GM18861 (cell line): ENCODE results near the gene PCDHGA11.
"Not testable (repeated sequence)": the region's sequence is repeated elsewhere in the genome, so short reads cannot be mapped to it uniquely, and the experiment has no call there.

ENCODE experiments used
- ATAC-seq: cut with Tn5 transposase; IDR thresholded peaks from one replicate; pipeline ENCODE4 v1.9.1; 2021; ENCODE audit not compliant: unreplicated experiment

The PCDHGA11 gene

DNA sequence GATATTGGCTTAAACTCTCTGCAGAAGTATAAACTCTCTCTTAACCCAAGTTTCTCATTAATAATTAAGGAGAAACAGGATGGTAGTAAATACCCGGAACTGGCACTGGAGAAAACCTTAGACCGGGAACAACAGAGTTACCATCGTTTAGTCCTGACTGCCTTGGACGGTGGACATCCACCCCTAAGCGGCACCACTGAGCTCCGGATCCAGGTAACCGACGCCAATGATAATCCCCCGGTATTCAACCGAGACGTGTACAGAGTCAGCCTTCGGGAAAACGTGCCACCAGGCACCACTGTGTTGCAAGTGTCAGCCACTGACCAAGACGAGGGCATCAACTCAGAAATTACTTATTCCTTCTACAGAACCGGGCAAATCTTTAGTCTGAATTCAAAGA, 22.2 kb upstream of the PCDHGA11 start:
- no peak for ATAC-seq

DNA sequence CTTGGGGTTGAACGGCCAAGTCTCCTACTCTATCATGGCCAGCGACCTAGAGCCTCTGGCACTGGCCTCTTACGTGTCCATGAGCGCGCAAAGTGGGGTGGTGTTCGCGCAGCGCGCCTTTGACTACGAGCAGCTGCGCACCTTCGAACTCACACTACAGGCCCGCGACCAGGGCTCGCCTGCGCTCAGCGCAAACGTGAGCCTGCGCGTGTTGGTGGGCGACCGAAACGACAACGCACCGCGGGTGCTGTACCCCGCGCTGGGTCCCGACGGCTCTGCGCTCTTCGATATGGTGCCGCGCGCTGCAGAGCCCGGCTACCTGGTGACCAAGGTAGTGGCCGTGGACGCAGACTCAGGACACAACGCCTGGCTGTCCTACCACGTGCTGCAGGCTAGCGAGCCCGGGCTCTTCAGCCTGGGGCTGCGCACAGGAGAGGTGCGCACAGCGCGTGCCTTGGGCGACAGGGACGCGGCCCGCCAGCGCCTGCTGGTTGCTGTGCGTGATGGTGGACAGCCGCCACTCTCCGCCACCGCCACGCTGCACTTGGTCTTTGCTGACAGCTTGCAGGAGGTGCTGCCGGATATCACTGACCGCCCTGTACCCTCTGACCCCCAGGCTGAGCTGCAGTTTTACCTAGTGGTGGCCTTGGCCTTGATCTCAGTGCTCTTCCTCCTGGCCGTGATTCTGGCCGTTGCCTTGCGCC, 21.1 kb upstream of the PCDHGA11 start:
- no peak for ATAC-seq

DNA sequence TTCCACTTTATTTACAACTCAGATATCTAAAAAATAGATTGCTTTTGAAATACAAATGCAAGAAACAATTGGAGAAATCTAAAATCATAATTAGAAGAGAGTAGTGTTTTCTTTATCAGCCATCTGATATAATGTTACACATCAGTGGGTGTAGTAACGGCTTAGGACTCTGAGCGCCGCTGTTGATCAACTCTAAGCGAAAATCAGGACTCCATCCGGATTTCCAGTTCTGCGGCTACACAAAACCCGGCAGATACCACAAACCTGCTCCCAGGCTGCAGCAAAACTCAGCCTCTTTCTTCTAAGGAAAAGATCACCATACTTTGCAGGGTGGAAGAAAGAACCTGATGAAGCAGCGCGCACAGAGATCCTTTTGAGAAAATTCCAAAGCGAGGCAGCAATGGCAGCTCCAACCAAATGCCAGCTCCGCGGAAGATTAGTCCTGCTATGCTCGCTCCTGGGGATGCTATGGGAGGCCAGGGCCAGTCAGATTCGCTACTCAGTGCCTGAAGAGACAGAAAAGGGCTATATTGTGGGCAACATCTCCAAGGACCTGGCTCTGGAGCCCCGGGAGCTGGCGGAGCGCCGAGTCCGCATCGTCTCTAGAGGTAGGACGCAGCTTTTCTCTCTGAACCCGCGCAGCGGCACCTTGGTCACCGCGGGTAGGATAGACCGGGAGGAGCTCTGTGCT, 18.2 kb upstream of the PCDHGA11 start, which contains the start of gene PCDHGA9:
Gene PCDHGA9, plus strand, starts transcription at position 226 of the 691 bp plus-strand sequence. Its CDS starts 175 bp downstream, at position 401.
- no peak for ATAC-seq

DNA sequence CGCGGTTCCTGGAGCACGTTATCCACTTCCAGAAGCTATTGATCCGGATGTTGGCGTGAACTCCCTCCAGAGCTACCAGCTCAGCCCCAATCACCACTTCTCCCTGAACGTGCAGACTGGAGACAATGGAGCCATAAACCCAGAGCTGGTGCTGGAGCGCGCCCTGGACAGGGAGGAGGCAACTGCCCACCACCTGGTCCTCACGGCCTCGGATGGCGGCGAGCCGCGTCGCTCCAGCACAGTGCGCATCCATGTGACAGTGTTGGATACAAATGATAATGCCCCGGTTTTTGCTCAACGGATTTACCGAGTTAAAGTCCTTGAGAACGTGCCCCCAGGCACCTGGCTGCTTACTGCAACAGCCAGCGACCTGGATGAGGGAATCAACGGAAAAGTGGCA, 17.5 kb upstream of the PCDHGA11 start:
- ATAC-seq, result no peak

DNA sequence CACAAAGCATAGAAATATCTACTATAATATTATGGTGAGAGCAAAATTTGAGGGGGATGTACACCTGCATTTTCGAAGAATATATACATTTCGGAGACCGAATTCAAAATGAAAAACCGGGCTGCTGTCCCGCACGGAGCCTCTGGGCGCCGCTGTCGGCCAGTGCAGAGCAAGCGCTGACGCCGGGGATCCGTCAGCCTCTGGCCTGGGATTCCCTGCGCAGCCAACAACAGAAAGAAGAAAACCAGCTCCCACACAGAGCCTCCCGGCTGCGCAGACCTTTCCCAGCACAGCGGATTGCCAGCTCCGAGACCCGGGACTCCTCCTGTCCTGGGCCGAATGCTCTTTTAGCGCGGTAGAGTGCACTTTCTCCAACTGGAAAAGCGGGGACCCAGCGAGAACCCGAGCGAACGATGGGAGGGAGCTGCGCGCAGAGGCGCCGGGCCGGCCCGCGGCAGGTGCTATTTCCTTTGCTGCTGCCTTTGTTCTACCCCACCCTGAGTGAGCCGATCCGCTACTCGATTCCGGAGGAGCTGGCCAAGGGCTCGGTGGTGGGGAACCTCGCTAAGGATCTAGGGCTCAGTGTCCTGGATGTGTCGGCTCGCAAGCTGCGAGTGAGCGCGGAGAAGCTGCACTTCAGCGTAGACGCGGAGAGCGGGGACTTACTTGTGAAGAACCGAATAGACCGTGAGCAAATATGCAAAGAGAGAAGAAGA, 12.9 kb upstream of the PCDHGA11 start, which contains the start of gene PCDHGB6:
Gene PCDHGB6, plus strand, starts transcription at position 232 of the 716 bp plus-strand sequence. Its CDS starts 182 bp downstream, at position 414.
- ATAC-seq, result peak; percentile 40

DNA sequence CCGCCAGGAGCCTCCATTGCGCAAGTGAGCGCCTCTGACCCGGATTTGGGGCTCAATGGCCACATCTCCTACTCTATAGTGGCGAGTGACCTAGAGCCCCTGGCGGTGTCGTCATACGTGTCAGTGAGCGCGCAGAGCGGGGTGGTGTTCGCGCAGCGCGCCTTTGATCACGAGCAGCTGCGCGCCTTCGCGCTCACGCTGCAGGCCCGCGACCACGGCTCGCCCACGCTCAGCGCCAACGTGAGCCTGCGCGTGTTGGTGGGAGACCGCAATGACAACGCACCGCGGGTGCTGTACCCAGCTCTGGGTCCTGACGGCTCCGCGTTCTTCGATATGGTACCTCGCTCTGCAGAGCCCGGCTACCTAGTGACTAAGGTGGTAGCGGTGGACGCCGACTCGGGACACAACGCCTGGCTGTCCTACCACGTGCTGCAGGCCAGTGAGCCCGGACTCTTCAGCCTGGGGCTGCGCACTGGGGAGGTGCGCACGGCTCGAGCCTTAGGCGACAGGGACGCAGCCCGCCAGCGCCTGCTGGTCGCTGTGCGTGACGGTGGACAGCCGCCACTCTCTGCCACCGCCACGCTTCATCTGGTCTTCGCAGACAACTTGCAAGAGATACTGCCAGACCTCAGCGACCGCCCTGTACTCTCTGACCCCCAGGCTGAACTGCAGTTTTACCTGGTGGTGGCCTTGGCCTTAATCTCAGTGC, 11.1 kb upstream of the PCDHGA11 start:
- no peak for ATAC-seq

DNA sequence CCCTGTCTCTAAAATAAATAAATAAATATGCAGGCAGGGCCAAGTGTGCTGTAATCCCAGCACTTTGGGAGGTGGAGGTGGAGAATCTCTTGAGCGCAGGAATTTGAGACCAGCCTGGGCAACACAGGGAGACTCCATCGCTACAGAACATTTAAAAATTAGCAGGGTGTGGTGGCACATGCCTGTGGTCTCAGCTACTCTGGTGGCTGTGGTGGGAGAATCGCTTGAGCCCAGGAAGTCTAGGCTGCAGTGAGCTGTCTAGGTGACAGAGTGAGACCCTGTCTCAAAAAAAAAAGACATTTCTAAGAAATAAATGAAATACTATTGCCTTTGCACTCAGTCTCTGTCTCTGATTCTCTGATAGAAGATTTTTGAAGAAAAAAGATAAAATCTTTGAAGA, 9.3 kb upstream of the PCDHGA11 start:
- no peak for ATAC-seq

DNA sequence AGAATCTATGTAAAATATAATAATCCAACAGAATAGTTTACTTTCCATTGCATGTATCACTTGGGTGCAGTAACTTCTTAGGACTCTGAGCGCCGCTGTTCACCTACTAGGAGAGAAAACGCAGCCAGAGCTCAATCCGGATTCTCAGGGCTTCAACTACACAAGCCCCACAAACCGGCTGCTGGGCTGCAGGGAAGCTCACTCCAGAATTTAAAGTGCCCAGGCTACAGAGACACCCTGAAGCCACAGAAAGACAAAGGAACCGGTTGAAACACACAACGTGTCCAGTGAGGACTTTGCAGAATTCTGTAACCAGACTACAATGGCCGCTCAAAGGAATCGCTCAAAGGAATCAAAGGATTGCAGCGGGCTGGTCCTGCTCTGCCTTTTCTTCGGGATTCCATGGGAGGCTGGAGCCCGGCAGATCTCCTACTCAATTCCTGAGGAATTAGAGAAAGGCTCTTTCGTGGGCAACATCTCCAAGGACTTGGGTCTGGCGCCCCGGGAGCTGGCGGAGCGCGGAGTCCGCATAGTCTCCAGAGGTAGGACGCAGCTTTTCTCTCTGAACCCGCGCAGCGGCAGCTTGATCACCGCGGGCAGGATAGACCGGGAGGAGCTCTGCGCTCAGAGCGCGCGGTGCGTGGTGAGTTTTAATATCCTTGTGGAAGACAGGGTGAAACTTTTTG, 7.9 kb upstream of the PCDHGA11 start, which contains the start of gene PCDHGA10:
Gene PCDHGA10, plus strand, starts transcription at position 134 of the 686 bp plus-strand sequence. Its CDS starts 189 bp downstream, at position 323.
- peak; percentile 81 for ATAC-seq

DNA sequence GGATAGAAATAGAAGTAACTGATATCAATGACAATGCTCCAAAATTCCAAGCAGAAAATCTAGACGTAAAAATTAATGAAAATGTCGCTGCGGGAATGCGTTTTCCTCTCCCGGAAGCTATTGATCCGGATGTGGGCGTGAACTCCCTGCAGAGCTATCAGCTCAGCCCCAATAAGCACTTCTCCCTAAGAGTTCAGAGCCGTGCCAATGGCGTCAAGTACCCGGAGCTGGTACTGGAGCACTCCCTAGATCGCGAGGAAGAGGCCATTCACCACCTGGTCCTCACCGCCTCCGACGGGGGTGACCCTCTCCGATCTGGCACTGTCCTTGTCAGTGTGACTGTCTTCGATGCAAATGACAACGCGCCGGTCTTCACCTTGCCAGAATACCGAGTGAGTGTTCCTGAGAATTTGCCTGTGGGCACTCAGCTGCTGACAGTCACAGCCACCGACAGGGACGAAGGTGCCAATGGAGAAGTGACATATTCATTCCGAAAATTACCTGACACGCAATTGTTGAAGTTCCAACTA, 7.2 kb upstream of the PCDHGA11 start:
- no peak for ATAC-seq

DNA sequence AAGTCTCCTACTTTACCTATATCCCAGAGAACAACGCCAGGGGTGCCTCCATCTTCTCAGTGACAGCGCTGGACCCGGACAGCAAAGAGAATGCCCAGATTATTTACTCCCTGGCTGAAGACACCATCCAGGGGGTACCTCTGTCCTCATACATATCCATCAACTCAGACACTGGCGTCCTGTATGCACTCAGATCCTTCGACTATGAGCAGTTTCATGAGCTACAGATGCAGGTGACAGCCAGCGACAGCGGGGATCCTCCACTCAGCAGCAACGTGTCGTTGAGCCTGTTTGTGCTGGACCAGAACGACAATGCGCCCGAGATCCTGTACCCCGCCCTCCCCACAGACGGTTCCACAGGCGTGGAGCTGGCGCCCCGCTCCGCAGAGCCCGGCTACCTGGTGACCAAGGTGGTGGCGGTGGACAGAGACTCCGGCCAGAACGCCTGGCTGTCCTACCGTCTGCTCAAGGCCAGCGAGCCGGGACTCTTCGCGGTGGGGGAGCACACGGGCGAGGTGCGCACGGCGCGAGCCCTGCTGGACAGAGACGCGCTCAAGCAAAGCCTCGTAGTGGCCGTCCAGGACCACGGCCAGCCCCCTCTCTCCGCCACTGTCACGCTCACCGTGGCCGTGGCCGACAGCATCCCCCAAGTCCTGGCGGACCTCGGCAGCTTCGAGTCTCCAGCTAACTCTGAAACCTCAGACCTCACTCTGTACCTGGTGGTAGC, 6.1 kb upstream of the PCDHGA11 start:
- not testable (repeated sequence) for ATAC-seq

DNA sequence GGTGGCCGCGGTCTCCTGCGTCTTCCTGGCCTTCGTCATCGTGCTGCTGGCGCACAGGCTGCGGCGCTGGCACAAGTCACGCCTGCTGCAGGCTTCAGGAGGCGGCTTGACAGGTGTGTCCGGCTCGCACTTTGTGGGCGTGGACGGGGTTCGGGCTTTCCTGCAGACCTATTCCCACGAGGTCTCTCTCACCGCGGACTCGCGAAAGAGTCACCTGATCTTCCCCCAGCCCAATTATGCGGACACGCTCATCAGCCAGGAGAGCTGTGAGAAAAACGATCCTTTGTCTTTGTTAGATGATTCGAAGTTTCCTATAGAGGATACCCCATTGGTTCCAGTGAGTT, 5.6 kb upstream of the PCDHGA11 start:
- ATAC-seq, result not testable (repeated sequence)

DNA sequence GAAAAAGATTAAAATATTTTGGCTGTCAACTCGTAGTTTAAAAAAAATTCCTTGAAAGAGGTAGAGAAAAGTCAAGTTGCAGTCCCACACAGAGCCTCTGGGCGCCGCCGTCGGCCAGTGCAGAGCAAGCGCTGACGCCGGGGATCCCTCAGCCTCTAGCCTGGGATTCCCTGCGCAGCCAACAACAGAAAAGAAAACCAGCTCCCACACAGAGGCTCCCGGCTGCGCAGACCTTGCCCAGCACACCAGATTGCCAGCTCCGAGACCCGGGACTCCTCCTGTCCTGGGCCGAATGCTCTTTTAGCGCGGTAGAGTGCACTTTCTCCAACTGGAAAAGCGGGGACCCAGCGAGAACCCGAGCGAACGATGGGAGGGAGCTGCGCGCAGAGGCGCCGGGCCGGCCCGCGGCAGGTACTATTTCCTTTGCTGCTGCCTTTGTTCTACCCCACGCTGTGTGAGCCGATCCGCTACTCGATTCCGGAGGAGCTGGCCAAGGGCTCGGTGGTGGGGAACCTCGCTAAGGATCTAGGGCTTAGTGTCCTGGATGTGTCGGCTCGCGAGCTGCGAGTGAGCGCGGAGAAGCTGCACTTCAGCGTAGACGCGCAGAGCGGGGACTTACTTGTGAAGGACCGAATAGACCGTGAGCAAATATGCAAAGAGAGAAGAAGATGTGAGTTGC, 3.2 kb upstream of the PCDHGA11 start, which contains the start of gene PCDHGB7:
Gene PCDHGB7, plus strand, starts transcription at position 184 of the 679 bp plus-strand sequence. Its CDS starts 183 bp downstream, at position 367.
- peak; percentile 67 for ATAC-seq

DNA sequence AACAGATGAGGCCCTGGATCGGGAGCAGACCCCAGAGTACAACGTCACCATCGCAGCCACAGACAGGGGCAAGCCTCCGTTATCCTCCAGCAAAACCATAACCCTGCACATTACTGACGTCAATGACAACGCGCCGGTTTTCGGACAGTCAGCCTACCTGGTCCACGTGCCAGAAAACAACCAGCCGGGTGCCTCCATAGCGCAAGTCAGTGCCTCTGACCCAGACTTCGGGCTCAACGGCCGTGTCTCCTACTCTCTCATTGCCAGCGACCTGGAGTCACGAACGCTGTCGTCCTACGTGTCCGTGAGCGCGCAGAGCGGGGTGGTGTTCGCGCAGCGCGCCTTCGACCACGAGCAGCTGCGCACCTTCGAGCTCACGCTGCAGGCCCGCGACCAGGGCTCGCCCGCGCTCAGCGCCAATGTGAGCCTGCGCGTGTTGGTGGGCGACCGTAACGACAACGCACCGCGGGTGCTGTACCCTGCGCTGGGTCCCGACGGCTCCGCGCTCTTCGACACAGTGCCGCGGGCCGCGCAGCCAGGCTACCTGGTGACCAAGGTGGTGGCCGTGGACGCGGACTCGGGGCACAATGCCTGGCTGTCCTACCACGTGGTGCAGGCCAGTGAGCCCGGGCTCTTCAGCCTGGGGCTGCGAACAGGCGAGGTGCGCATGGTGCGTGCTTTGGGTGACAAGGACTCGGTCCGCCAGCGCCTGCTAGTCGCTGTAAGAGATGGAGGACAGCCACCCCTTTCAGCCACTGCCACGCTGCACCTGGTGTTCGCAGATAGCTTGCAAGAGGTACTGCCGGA, 1.6 kb upstream of the PCDHGA11 start:
- ATAC-seq, result no peak

DNA sequence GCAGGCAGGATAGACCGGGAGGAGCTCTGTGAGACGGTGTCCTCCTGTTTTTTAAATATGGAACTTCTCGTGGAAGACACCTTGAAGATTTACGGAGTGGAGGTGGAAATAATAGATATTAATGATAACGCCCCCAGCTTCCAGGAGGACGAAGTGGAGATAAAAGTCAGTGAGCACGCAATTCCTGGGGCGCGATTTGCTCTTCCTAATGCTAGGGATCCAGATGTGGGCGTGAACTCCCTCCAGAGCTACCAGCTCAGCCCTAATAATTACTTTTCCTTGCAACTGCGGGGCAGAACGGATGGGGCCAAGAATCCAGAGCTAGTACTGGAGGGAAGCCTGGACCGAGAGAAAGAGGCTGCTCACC, 621 bp downstream of the PCDHGA11 start:
- no peak for ATAC-seq

DNA sequence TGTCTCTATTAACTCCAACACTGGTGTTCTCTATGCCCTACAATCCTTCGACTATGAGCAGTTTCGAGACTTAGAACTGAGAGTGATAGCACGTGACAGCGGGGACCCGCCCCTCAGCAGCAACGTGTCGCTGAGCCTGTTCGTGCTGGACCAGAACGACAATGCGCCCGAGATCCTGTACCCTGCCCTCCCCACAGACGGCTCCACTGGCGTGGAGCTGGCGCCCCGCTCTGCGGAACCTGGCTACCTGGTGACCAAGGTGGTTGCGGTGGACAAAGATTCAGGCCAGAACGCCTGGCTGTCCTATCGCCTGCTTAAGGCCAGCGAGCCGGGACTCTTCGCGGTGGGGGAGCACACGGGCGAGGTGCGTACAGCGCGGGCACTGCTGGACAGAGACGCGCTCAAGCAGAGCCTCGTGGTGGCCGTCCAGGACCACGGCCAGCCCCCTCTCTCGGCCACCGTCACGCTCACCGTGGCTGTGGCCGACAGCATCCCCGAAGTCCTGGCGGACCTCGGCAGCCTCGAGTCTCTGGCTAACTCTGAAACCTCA, 2.0 kb downstream of the PCDHGA11 start:
- ATAC-seq, result no peak

DNA sequence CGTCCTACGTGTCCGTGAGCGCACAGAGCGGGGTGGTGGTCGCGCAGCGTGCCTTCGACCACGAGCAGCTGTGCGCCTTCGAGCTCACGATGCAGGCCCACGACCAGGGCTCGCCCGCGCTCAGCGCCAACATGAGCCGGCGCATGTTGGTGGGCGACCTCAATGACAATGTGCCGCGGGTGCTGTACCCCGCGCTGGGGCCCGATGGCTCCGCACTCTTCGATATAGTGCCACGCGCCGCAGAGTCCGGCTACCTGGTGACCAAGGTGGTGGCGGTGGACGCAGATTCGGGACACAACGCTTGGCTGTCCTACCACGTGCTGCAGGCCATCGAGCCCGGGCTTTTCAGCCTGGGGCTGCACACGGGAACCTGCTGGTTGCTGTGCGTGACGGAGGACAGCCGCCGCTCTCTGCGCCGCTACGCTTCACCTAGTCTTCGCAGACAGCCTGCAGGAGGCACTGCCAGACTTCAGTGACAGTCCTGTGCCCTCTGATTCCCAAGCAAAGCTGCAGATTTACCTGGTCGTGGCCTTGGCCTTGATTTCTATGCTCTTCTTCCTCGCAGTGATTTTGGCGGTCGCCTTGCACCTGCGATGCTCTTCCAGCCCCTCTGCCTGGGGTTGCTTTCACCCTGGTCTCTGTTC, 7.1 kb downstream of the PCDHGA11 start:
- ATAC-seq, result no peak
